Erythroblast (primary cell): ENCODE data around the gene RFPL1.

ENCODE experiments used
- GATA1 ChIP-seq: IDR thresholded peaks from 2 replicates; pipeline ENCODE4 v1.6.1; 2011; ENCODE audit warnings: low read depth, mild to moderate bottlenecking, control low read depth, low read length, moderate library complexity
- POLR2A ChIP-seq: IDR thresholded peaks from 2 replicates; pipeline ENCODE4 v1.6.1; 2011; ENCODE audit warnings: mild to moderate bottlenecking, low read length

- TF ChIP-seq POLR2A: no peak
- TF ChIP-seq GATA1: no peak
Measured at GRCh38 chr22:29487426-29487986, 49.1 kb downstream of the RFPL1 start.
